B cell (primary cell): ENCODE data around the gene LAMA3. TPM values are rescaled to one million over a fixed set of nuclear protein-coding genes. Genes with fewer than 3 reads are reported as not detected.

Experiments
- ATAC-seq: fragments of 200-7000 bp; cut with Tn5 transposase; one replicate; pipeline ENCODE4 v1.10.0; 2021; ENCODE audit warnings: low read depth, mild to moderate bottlenecking, moderate number of reproducible peaks, moderate library complexity
- CTCF ChIA-PET: fragments of 350-600 bp; sonication (Branson Sonifier 250); formaldehyde crosslinking; loops from one replicate; lab custom pipeline; 2021; ENCODE audit warnings: antibody characterized with exemption, inconsistent platforms; lab: Charles Lee
- POLR2A ChIA-PET: fragments of 350-600 bp; sonication (Branson Sonifier 250); formaldehyde crosslinking; loops from one replicate; lab custom pipeline; 2021; ENCODE audit warnings: antibody characterized with exemption; lab: Charles Lee
- DNase-seq: peaks from one replicate; pipeline ENCODE4 v3.0.0; 2013
- H2AFZ ChIP-seq: 2 replicates; pipeline ENCODE4 v1.6.1; 2012; ENCODE audit warnings: mild to moderate bottlenecking, low read depth, low read length; ENCODE audit not compliant: insufficient read depth, poor library complexity, severe bottlenecking
- H3K27ac ChIP-seq, 2 donors: 1 replicate in 1 of 2; 2 replicates in 1 of 2; pipeline ENCODE4 v1.5.1; 2012 to 2013; ENCODE audit warnings: low read length in 2 of 2, mild to moderate bottlenecking in 2 of 2, moderate library complexity in 1 of 2
- H3K27me3 ChIP-seq, 4 experiments: fragments of 200-600 bp in 1 of 4; sonication (generic) in 1 of 4; replicated peaks in 1 of 4; 1 replicate in 2 of 4; 2 replicates in 2 of 4; pipeline versions ENCODE4 v1.6.1 to v1.7.0; 2013 to 2016; ENCODE audit warnings: low read length in 3 of 4, mild to moderate bottlenecking in 2 of 4, mixed read lengths in 1 of 4, moderate library complexity in 1 of 4; ENCODE audit not compliant: insufficient read depth in 4 of 4, control insufficient read depth in 3 of 4; ENCODE audit errors: control extremely low read depth in 1 of 4
- H3K36me3 ChIP-seq, 2 experiments: replicated peaks in 1 of 2; 1 replicate in 1 of 2; 2 replicates in 1 of 2; pipeline versions ENCODE4 v1.6.1 to v1.7.1; 2013; ENCODE audit warnings: low read length in 1 of 2; ENCODE audit not compliant: insufficient read depth in 2 of 2, control insufficient read depth in 1 of 2; ENCODE audit errors: control extremely low read depth in 1 of 2, extremely low read depth in 1 of 2
- H3K4me1 ChIP-seq, 2 donors: fragments of 200-600 bp in 1 of 2; sonication (generic) in 1 of 2; 1 replicate in 1 of 2; 2 replicates in 1 of 2; pipeline versions ENCODE4 v1.5.1 to v1.6.1; 2013 to 2017; ENCODE audit warnings: low read length in 2 of 2; ENCODE audit not compliant: control insufficient read depth in 2 of 2, insufficient read depth in 2 of 2
- H3K4me2 ChIP-seq: replicated peaks from 2 replicates; pipeline ENCODE3; 2012; ENCODE audit warnings: mild to moderate bottlenecking, low read depth, low read length; ENCODE audit not compliant: poor library complexity, severe bottlenecking
- H3K4me3 ChIP-seq, 5 experiments: fragments of 200-600 bp in 1 of 5; sonication (generic) in 1 of 5; 1 replicate in 3 of 5; 2 replicates in 2 of 5; pipeline versions ENCODE4 v1.5.1 to v1.7.0; 2011 to 2016; ENCODE audit warnings: low read length in 4 of 5, mild to moderate bottlenecking in 4 of 5, low read depth in 2 of 5, control low read depth in 1 of 5, moderate library complexity in 1 of 5; ENCODE audit not compliant: insufficient read depth in 1 of 5; ENCODE audit errors: control extremely low read depth in 1 of 5, extremely low read depth in 1 of 5
- H3K79me2 ChIP-seq: fragments of 200-600 bp; sonication (generic); one replicate; pipeline ENCODE4 v1.6.0; 2016; ENCODE audit warnings: low read length; ENCODE audit not compliant: control insufficient read depth, insufficient read depth
- H3K9ac ChIP-seq: fragments of 200-600 bp; sonication (generic); 2 replicates; pipeline ENCODE4 v1.6.1; 2017; ENCODE audit warnings: mild to moderate bottlenecking, low read length, moderate library complexity
- H3K9me3 ChIP-seq, 3 donors: one replicate each; pipeline versions ENCODE4 v1.6.1 to v1.7.1; 2013; ENCODE audit warnings: low read length in 2 of 3; ENCODE audit not compliant: control insufficient read depth in 2 of 3, insufficient read depth in 1 of 3; ENCODE audit errors: control extremely low read depth in 1 of 3
- H4K20me1 ChIP-seq: 2 replicates; pipeline ENCODE4 v1.6.0; 2012; ENCODE audit warnings: mild to moderate bottlenecking, low read length; ENCODE audit not compliant: insufficient read depth, control insufficient read depth, poor library complexity, severe bottlenecking
- H3K27ac Mint-ChIP-seq: one replicate; pipeline ENCODE4 v1.8.0; 2021; ENCODE audit warnings: mixed read lengths
- H3K27me3 Mint-ChIP-seq: one replicate; pipeline ENCODE4 v1.8.0; 2021; ENCODE audit warnings: mixed read lengths
- H3K4me1 Mint-ChIP-seq: one replicate; pipeline ENCODE4 v1.8.0; 2021; ENCODE audit warnings: mixed read lengths
- H3K4me3 Mint-ChIP-seq: one replicate; pipeline ENCODE4 v1.8.0; 2021; ENCODE audit warnings: mixed read lengths
- H3K9me3 Mint-ChIP-seq: one replicate; pipeline ENCODE4 v1.8.0; 2022; ENCODE audit warnings: mixed read lengths; ENCODE audit not compliant: insufficient read depth
- CTCF ChIP-seq: fragments of 200-600 bp; IDR thresholded peaks from one replicate; pipeline ENCODE4 v1.8.0; 2022; ENCODE audit warnings: antibody characterized with exemption, mild to moderate bottlenecking
- EZH2 ChIP-seq: IDR thresholded peaks from 2 replicates; pipeline ENCODE4 v1.6.1; 2012; ENCODE audit warnings: borderline replicate concordance, low read depth, mild to moderate bottlenecking, moderate library complexity, low read length; ENCODE audit not compliant: insufficient read depth, poor library complexity, severe bottlenecking
- WGBS: methylation state at CpG from one replicate; pipeline ENCODE4 v1.1.5; 2013; ENCODE audit warnings: missing lambda C conversion rate; ENCODE audit not compliant: insufficient coverage; 5-methylcytosine and 5-hydroxymethylcytosine counted together
- intact Hi-C: fragments of 100-400 bp; cut with micrococcal nuclease; formaldehyde crosslinking; loops from one replicate; pipeline ENCODE4 v1.10.0; 2022
- polyA plus RNA-seq: library from polyadenylated mRNA; depleted of rRNA; stranded (reverse); fragments of >200 nt; gene quantifications from 2 replicates; pipeline ENCODE4 v1.2.3, GENCODE V29; 2012
- total RNA-seq, 2 donors: library from RNA; stranded (reverse); fragments of 120-200 nt in 1 of 2; gene quantifications; 1 replicate in 1 of 2; 2 replicates in 1 of 2; pipeline versions ENCODE4 v1.2.3 to v1.2.4, GENCODE V29; 2013 to 2022

LAMA3 gene
- total and polyA plus RNA-seq, 2 donors (not counting 1 experiment from before 2014, with no cell fraction given), result 0.03 to 0.32 TPM

GRCh38 chr18:23875966-23876895, 187.0 kb downstream of the LAMA3 start:
- CTCF ChIA-PET, result no interaction called here
- no peak for DNase-seq
- Histone ChIP-seq H3K4me1 (peaks cover 5 to 10% of the 10 kb centered on the region in 2 donors), H2AFZ (no peak overlapping the region), H3K27ac (no peak overlapping the region), H4K20me1 (no peaks in the 10 kb centered on the region), H3K27me3 (no peaks in the 10 kb centered on the region), H3K9ac (no peak overlapping the region), H3K9me3 (no peaks in the 10 kb centered on the region), H3K4me2 (no peak overlapping the region), H3K4me3 (no peak overlapping the region), H3K79me2 (no peaks in the 10 kb centered on the region), H3K36me3 (no peaks in the 10 kb centered on the region)
- ATAC-seq, result no peak
- POLR2A ChIA-PET, result interaction anchor here (0.6 kb wide), 1 partner anchor 14 kb away, joined by 3 read pairs; no protein-coding TSS in a partner anchor
- WGBS, result 64% methylated on average over 2 of the region's 11 CpGs
- no peak for TF ChIP-seq EZH2
- TF ChIP-seq CTCF, result no peak
- Mint-ChIP-seq H3K4me3 (no peak overlapping the region), H3K9me3 (no peaks in the 10 kb centered on the region), H3K27ac (no peak overlapping the region), H3K27me3 (peaks cover 21% of the 10 kb centered on the region), H3K4me1 (peaks cover 12% of the 10 kb centered on the region)
- intact Hi-C loops, result no loop called here

GRCh38 chr18:23876921-23877320, 187.7 kb downstream of the LAMA3 start:
- ChIA-PET POLR2A (no interaction called here), CTCF (no interaction called here)
- Histone ChIP-seq H3K27me3 (no peaks in the 10 kb centered on the region), H3K79me2 (no peaks in the 10 kb centered on the region), H3K36me3 (no peaks in the 10 kb centered on the region), H3K4me1 (peaks cover 0 to 4% of the 10 kb centered on the region in 2 donors), H3K4me3 (no peak overlapping the region), H4K20me1 (no peaks in the 10 kb centered on the region), H3K9ac (no peak overlapping the region), H3K4me2 (no peak overlapping the region), H3K9me3 (no peaks in the 10 kb centered on the region), H2AFZ (no peak overlapping the region), H3K27ac (no peak overlapping the region)
- TF ChIP-seq CTCF, result no peak
- no peak for TF ChIP-seq EZH2
- Mint-ChIP-seq H3K4me3 (no peak overlapping the region), H3K9me3 (no peaks in the 10 kb centered on the region), H3K27ac (no peak overlapping the region), H3K4me1 (peaks cover 7% of the 10 kb centered on the region), H3K27me3 (peaks cover 21% of the 10 kb centered on the region)
- DNase-seq, result no peak
- no peak for ATAC-seq
- 94% methylated on average over 2 of the region's 7 CpGs for WGBS
- intact Hi-C loops, result no loop called here
